Brain microvascular endothelial cell (primary cell): ENCODE measurements around the gene SRRT.

Experiments
- DNase-seq: peaks from one replicate; pipeline ENCODE4 v3.0.0-alpha.2; 2020
- H3K27ac ChIP-seq: fragments of 250-450 bp; sonication (Bioruptor Pico); 2 replicates; pipeline ENCODE4 v1.5.1; 2020; ENCODE audit warnings: mild to moderate bottlenecking, moderate library complexity
- H3K27me3 ChIP-seq: fragments of 250-450 bp; sonication (Bioruptor Pico); replicated peaks from 2 replicates; pipeline ENCODE4 v1.5.1; 2020; ENCODE audit warnings: mild to moderate bottlenecking
- H3K36me3 ChIP-seq: fragments of 250-450 bp; sonication (Bioruptor Pico); replicated peaks from 2 replicates; pipeline ENCODE4 v1.5.1; 2020; ENCODE audit warnings: mild to moderate bottlenecking
- H3K4me3 ChIP-seq: 2 replicates; pipeline ENCODE4 v1.5.1; 2011; ENCODE audit warnings: low read depth, mild to moderate bottlenecking, control low read depth, low read length, moderate library complexity
- CTCF ChIP-seq: IDR thresholded peaks from 2 replicates; pipeline ENCODE4 v1.5.1; 2011; ENCODE audit warnings: low read depth, mild to moderate bottlenecking, moderate library complexity, low read length, control low read depth, inconsistent platforms; ENCODE audit errors: missing control alignments
- in situ Hi-C: cut with HindIII; loops from 2 replicates; pipeline ENCODE4 v1.10.0; 2017; ENCODE audit warnings: low sequenced_read_pairs, low pct_ligation_motif_present

SRRT gene

GRCh38 chr7:100836812-100837098 lies 38.1 kb upstream of the SRRT start:
- TF ChIP-seq CTCF = no peak
- Histone ChIP-seq H3K27me3 (no peaks in the 10 kb centered on the region), H3K27ac (no peak overlapping the region), H3K36me3 (no peaks in the 10 kb centered on the region), H3K4me3 (no peak overlapping the region)
- DNase-seq = no peak
- in situ Hi-C loops = loop anchor here (25.0 kb wide), 1 partner anchor 124 kb away; the partner anchor contains the start of genes EPO and POP7

GRCh38 chr7:100837099-100837836 lies 37.6 kb upstream of the SRRT start:
- Histone ChIP-seq H3K36me3 (no peaks in the 10 kb centered on the region), H3K4me3 (peak overlapping the region; percentile 47), H3K27ac (peak overlapping the region; percentile 47), H3K27me3 (no peaks in the 10 kb centered on the region)
- no peak for TF ChIP-seq CTCF
- in situ Hi-C loops = loop anchor here (25.0 kb wide), 1 partner anchor 125 kb away; the partner anchor contains the start of genes EPO and POP7
- DNase-seq = peak; percentile 88

GRCh38 chr7:100839361-100839760 lies 35.5 kb upstream of the SRRT start:
- H3K4me3 ChIP-seq = no peak overlapping the region
- no peak for DNase-seq
- in situ Hi-C loops = loop anchor here (25.0 kb wide), 1 partner anchor 127 kb away; the partner anchor contains the start of genes EPO and POP7
- no peak overlapping the region for H3K27ac ChIP-seq
- no peaks in the 10 kb centered on the region for H3K36me3 ChIP-seq
- H3K27me3 ChIP-seq = no peaks in the 10 kb centered on the region
- TF ChIP-seq CTCF = no peak

GRCh38 chr7:100840470-100841100 lies 34.3 kb upstream of the SRRT start:
- Histone ChIP-seq H3K36me3 (no peaks in the 10 kb centered on the region), H3K4me3 (no peak overlapping the region), H3K27ac (no peak overlapping the region), H3K27me3 (no peaks in the 10 kb centered on the region)
- TF ChIP-seq CTCF = no peak
- in situ Hi-C loops = loop anchor here (25.0 kb wide), 1 partner anchor 128 kb away; the partner anchor contains the start of genes EPO and POP7
- DNase-seq = no peak

GRCh38 chr7:100847360-100847759 lies 27.5 kb upstream of the SRRT start:
- H3K36me3 ChIP-seq = no peaks in the 10 kb centered on the region

More at GRCh38 chr7:100847360-100847759, 27.5 kb upstream of the SRRT start:
- Histone ChIP-seq H3K27ac (no peak overlapping the region), H3K4me3 (no peak overlapping the region), H3K27me3 (no peaks in the 10 kb centered on the region)
- in situ Hi-C loops = loop anchor here (25.0 kb wide), 1 partner anchor 135 kb away; the partner anchor contains the start of genes EPO and POP7
- TF ChIP-seq CTCF = no peak
- no peak for DNase-seq
